H9 (cell line): Measurements from ENCODE around the gene PAGR1. TPM values are rescaled to one million over a fixed set of nuclear protein-coding genes. Genes with fewer than 3 reads are reported as not detected.

Source experiments
- DNase-seq: peaks from one replicate; pipeline ENCODE4 v3.0.0-alpha.2; 2017
- H2AFZ ChIP-seq: one replicate; pipeline ENCODE4 v1.6.1; 2013; ENCODE audit warnings: mild to moderate bottlenecking, low read length, control low read depth, moderate library complexity
- H2AK5ac ChIP-seq: 2 replicates; pipeline ENCODE4 v1.6.1; 2013; ENCODE audit warnings: low read length, control low read depth, mixed read lengths; ENCODE audit not compliant: insufficient read length
- H2BK120ac ChIP-seq: one replicate; pipeline ENCODE4 v1.6.1; 2013; ENCODE audit warnings: low read depth, mild to moderate bottlenecking, low read length, control low read depth, inconsistent platforms; ENCODE audit not compliant: poor library complexity, severe bottlenecking
- H2BK12ac ChIP-seq: 2 replicates; pipeline ENCODE4 v1.6.1; 2013; ENCODE audit warnings: low read length, control low read depth, mixed read lengths, low read depth; ENCODE audit not compliant: insufficient read length
- H2BK15ac ChIP-seq: 2 replicates; pipeline ENCODE4 v1.6.1; 2013; ENCODE audit warnings: low read depth, low read length, control low read depth
- H2BK20ac ChIP-seq: one replicate; pipeline ENCODE4 v1.6.1; 2013; ENCODE audit warnings: low read depth, mild to moderate bottlenecking, low read length, control low read depth, inconsistent platforms; ENCODE audit not compliant: poor library complexity, severe bottlenecking
- H2BK5ac ChIP-seq: 2 replicates; pipeline ENCODE4 v1.6.1; 2013; ENCODE audit warnings: low read length, control low read depth, mixed read lengths; ENCODE audit not compliant: insufficient read length
- H3K14ac ChIP-seq: 2 replicates; pipeline ENCODE4 v1.6.1; 2013; ENCODE audit warnings: low read length, control low read depth; ENCODE audit not compliant: insufficient read depth
- H3K18ac ChIP-seq: 2 replicates; pipeline ENCODE4 v1.6.1; 2013; ENCODE audit warnings: low read depth, mild to moderate bottlenecking, mixed read lengths, low read length, control low read depth; ENCODE audit not compliant: insufficient read length
- H3K23ac ChIP-seq: 2 replicates; pipeline ENCODE4 v1.6.1; 2013; ENCODE audit warnings: low read length, control low read depth, mixed read lengths, low read depth; ENCODE audit not compliant: insufficient read length
- H3K23me2 ChIP-seq: 2 replicates; pipeline ENCODE4 v1.6.1; 2013; ENCODE audit warnings: low read depth, mild to moderate bottlenecking, mixed read lengths, low read length, control low read depth; ENCODE audit not compliant: insufficient read length, poor library complexity, severe bottlenecking
- H3K27ac ChIP-seq: 2 replicates; pipeline ENCODE4 v1.5.1; 2013; ENCODE audit warnings: low read length, control low read depth, mixed read lengths, low read depth; ENCODE audit not compliant: insufficient read length
- H3K27me3 ChIP-seq: 2 replicates; pipeline ENCODE4 v1.6.1; 2013; ENCODE audit warnings: low read length, control low read depth, inconsistent platforms; ENCODE audit not compliant: insufficient read depth
- H3K4ac ChIP-seq: 2 replicates; pipeline ENCODE4 v1.6.1; 2013; ENCODE audit warnings: low read depth, mild to moderate bottlenecking, control low read depth, inconsistent platforms, low read length, moderate library complexity
- H3K4me1 ChIP-seq: 2 replicates; pipeline ENCODE4 v1.6.1; 2013; ENCODE audit warnings: low read length, control low read depth, inconsistent platforms; ENCODE audit not compliant: insufficient read depth
- H3K4me2 ChIP-seq: 2 replicates; pipeline ENCODE4 v1.6.1; 2013; ENCODE audit warnings: low read length, control low read depth, mixed read lengths; ENCODE audit not compliant: insufficient read length, insufficient read depth
- H3K56ac ChIP-seq: 2 replicates; pipeline ENCODE4 v1.6.1; 2013; ENCODE audit warnings: low read depth, mild to moderate bottlenecking, mixed read lengths, low read length, control low read depth; ENCODE audit not compliant: insufficient read length
- H3K79me1 ChIP-seq: 2 replicates; pipeline ENCODE4 v1.6.1; 2013; ENCODE audit warnings: low read depth, mild to moderate bottlenecking, moderate library complexity, low read length, control low read depth, inconsistent platforms; ENCODE audit not compliant: insufficient read depth, poor library complexity, severe bottlenecking
- H3K79me2 ChIP-seq: 2 replicates; pipeline ENCODE4 v1.6.1; 2013; ENCODE audit warnings: low read length, control low read depth, inconsistent platforms; ENCODE audit not compliant: insufficient read depth
- H3K9ac ChIP-seq: 2 replicates; pipeline ENCODE4 v1.6.1; 2013; ENCODE audit warnings: low read length, control low read depth, mixed read lengths; ENCODE audit not compliant: insufficient read length; ENCODE audit errors: extremely low read depth
- H3K9me3 ChIP-seq: one replicate; pipeline ENCODE4 v1.6.1; 2013; ENCODE audit warnings: low read depth, low read length, inconsistent platforms; ENCODE audit not compliant: control insufficient read depth
- H3T11ph ChIP-seq: one replicate; pipeline ENCODE4 v1.6.1; 2013; ENCODE audit warnings: mild to moderate bottlenecking, low read length, control low read depth, inconsistent platforms
- H4K20me1 ChIP-seq: one replicate; pipeline ENCODE4 v1.6.1; 2013; ENCODE audit not compliant: control insufficient read depth, insufficient read length, insufficient read depth
- H4K5ac ChIP-seq: 2 replicates; pipeline ENCODE4 v1.6.1; 2013; ENCODE audit warnings: low read depth, mild to moderate bottlenecking, mixed read lengths, low read length, control low read depth; ENCODE audit not compliant: insufficient read length
- H4K8ac ChIP-seq: replicated peaks from 2 replicates; pipeline ENCODE4 v1.6.1; 2013; ENCODE audit warnings: low read length, control low read depth, mixed read lengths, low read depth; ENCODE audit not compliant: insufficient read length
- H4K91ac ChIP-seq: 2 replicates; pipeline ENCODE4 v1.6.1; 2013; ENCODE audit warnings: low read depth, mild to moderate bottlenecking, moderate library complexity, mixed read lengths, low read length, control low read depth; ENCODE audit not compliant: insufficient read length
- H3K27ac Mint-ChIP-seq, 3 experiments: 2 replicates in 2 of 3; 3 replicates in 1 of 3; pipeline ENCODE4 v1.8.0; 2020 to 2021; ENCODE audit warnings: mixed read lengths in 3 of 3, mild to moderate bottlenecking in 1 of 3, moderate library complexity in 1 of 3
- H3K27me3 Mint-ChIP-seq: 2 replicates; pipeline ENCODE4 v1.8.0; 2021; ENCODE audit warnings: low read depth, mild to moderate bottlenecking, moderate library complexity, mixed read lengths
- H3K36me3 Mint-ChIP-seq, 3 experiments: 2 replicates in 2 of 3; 3 replicates in 1 of 3; pipeline ENCODE4 v1.8.0; 2020 to 2021; ENCODE audit warnings: low read depth in 3 of 3, mixed read lengths in 3 of 3; ENCODE audit not compliant: insufficient read depth in 1 of 3
- H3K4me1 Mint-ChIP-seq, 2 experiments: 2 replicates each; pipeline ENCODE4 v1.8.0; 2020; ENCODE audit warnings: mixed read lengths in 2 of 2
- H3K4me3 Mint-ChIP-seq, 2 experiments: 2 replicates in 1 of 2; 3 replicates in 1 of 2; pipeline ENCODE4 v1.8.0; 2020 to 2021; ENCODE audit warnings: mild to moderate bottlenecking in 2 of 2, mixed read lengths in 2 of 2, moderate library complexity in 1 of 2
- H3K9me3 Mint-ChIP-seq, 2 experiments: 2 replicates in 1 of 2; 3 replicates in 1 of 2; pipeline ENCODE4 v1.8.0; 2020; ENCODE audit warnings: mild to moderate bottlenecking in 2 of 2, mixed read lengths in 2 of 2, moderate library complexity in 1 of 2
- CTCF ChIP-seq: fragments of 200-600 bp; sonication (generic); conservative IDR thresholded peaks from 3 replicates; pipeline ENCODE4 v1.8.0; 2021; ENCODE audit warnings: antibody characterized with exemption, mild to moderate bottlenecking
- WGBS: extraction: QIAGEN DNeasy Blood & Tissue Kit; methylation state at CpG from one replicate; pipeline ENCODE4 v1.1.7; 2013; ENCODE audit warnings: missing lambda C conversion rate, low lambda C conversion rate, mixed read lengths; ENCODE audit not compliant: insufficient read length; ENCODE audit errors: extremely low coverage; 5-methylcytosine and 5-hydroxymethylcytosine counted together
- total RNA-seq: library from RNA; stranded (reverse); gene quantifications from 2 replicates; pipeline ENCODE4 v1.2.1, GENCODE V29; 2021

The PAGR1 gene
- total RNA-seq, 1 experiment from 2014 or later = 65.3 TPM

GRCh38 chr16:29845656-29846055 is 29.7 kb downstream of the PAGR1 start:
- H3K4me1 Mint-ChIP-seq = peaks cover 7 to 10% of the 10 kb centered on the region in 2 experiments
- Histone ChIP-seq H3K4ac (no peak overlapping the region), H3K4me1 (no peaks in the 10 kb centered on the region), H4K8ac (no peak overlapping the region), H3K4me2 (no peak overlapping the region), H2BK12ac (no peak overlapping the region), H4K91ac (no peak overlapping the region), H2BK20ac (no peak overlapping the region), H3K56ac (no peak overlapping the region), H3K18ac (no peak overlapping the region), H3K9me3 (no peaks in the 10 kb centered on the region), H3K79me2 (no peaks in the 10 kb centered on the region), H2BK5ac (no peak overlapping the region), H3T11ph (no peak overlapping the region), H2AK5ac (no peak overlapping the region), H3K79me1 (no peaks in the 10 kb centered on the region), H3K23ac (no peak overlapping the region), H3K9ac (no peak overlapping the region), H4K5ac (no peak overlapping the region), H3K27me3 (no peaks in the 10 kb centered on the region), H2AFZ (no peak overlapping the region), H2BK120ac (no peak overlapping the region), H4K20me1 (no peaks in the 10 kb centered on the region), H2BK15ac (no peak overlapping the region), H3K23me2 (no peaks in the 10 kb centered on the region), H3K27ac (no peak overlapping the region), H3K14ac (no peak overlapping the region)
- WGBS = no CpG with 5 or more reads among the region's 18 CpGs
- no peak for DNase-seq
- H3K9me3 Mint-ChIP-seq = no peaks in the 10 kb centered on the region
- no peak overlapping the region for H3K27ac Mint-ChIP-seq
- no peak for TF ChIP-seq CTCF
- peaks cover 0 to 5% (median 0%) of the 10 kb centered on the region in 3 experiments; a peak in 2 of 7 replicates for H3K36me3 Mint-ChIP-seq
- H3K4me3 Mint-ChIP-seq = no peak overlapping the region
- H3K27me3 Mint-ChIP-seq = no peaks in the 10 kb centered on the region
